Measurements from ENCODE around the gene DNAI2. TPM values are rescaled to one million over a fixed set of nuclear protein-coding genes. Genes with fewer than 3 reads are reported as not detected.

The DNAI2 gene
- total RNA-seq, 1 experiment from 2014 or later, result not detected

DNA sequence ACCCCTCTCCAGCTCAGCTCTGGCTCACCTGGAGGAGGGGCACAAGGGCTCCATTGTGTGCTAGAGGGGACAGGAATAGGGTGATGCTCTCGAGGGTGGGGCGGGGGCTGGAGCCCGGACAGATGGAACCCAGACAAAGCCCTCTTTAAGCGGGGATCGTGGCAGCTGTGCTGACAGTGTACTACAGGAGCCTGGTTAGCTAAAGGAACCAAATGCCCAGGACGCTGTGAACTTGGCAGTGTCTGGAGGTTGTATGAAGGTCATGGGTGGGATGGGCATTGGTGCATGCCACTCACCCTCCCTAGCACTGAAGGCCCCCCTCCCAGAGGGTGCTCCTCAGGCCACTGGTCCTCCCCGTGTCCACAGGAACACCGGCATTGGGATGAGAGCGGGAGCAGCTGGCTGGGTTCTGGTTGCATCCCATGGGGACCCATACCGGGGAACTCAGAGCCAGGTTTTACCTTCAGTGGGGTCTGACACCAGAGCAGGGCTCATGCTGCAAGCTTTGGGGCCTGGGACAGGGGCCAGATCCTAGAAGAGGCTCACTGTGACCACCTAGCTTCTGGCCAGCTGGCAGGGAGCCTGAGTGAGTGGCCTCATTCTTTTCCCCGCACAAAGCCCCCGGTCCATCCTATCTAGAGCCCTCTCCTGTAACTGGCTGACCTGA lies 63.9 kb downstream of the DNAI2 start:
- ATAC-seq, result no peak
- RAD21 ChIA-PET (ENCODE audit: low non-redundant PET in 1 of 2, low total read pairs in 2 of 2, uncharacterized antibody in 2 of 2, unreplicated experiment in 2 of 2), result no interaction called here

More for the DNA sequence above, 63.9 kb downstream of the DNAI2 start:
- Histone ChIP-seq H4K20me1 (ENCODE audit: insufficient read depth) (no peaks in the 10 kb centered on the region), H3K27me3 (ENCODE audit: insufficient read depth, low read length) (no peaks in the 10 kb centered on the region; the same call in 1 of the 2 replicates), H3K4me1 (ENCODE audit: control insufficient read depth in 1 of 2, insufficient read depth in 2 of 2, low read length in 2 of 2) (no peaks in the 10 kb centered on the region), H3K9me3 (ENCODE audit: control insufficient read depth in 1 of 2, insufficient read depth in 1 of 2, low read depth in 1 of 2, low read length in 2 of 2) (no peaks in the 10 kb centered on the region), H3K79me2 (ENCODE audit: insufficient read depth, low read length) (no peaks in the 10 kb centered on the region), H3K4me2 (ENCODE audit: low read length) (no peak overlapping the region), H2AFZ (ENCODE audit: low read depth, low read length, poor library complexity, severe bottlenecking) (no peak overlapping the region), H3K9me2 (ENCODE audit: insufficient read depth) (no peaks in the 10 kb centered on the region), H3K27ac (ENCODE audit: low read depth, low read length) (no peak overlapping the region), H3K9ac (ENCODE audit: low read length) (no peak overlapping the region), H3K4me3 (replicated peaks in 1 of 2; ENCODE audit: low read depth in 1 of 2, low read length in 2 of 2) (no peak overlapping the region), H3K36me3 (ENCODE audit: control insufficient read depth in 1 of 2, insufficient read depth in 2 of 2, low read length in 2 of 2) (no peaks in the 10 kb centered on the region)
- CTCF ChIA-PET, result no interaction called here
- TF ChIP-seq, protein P1, sequence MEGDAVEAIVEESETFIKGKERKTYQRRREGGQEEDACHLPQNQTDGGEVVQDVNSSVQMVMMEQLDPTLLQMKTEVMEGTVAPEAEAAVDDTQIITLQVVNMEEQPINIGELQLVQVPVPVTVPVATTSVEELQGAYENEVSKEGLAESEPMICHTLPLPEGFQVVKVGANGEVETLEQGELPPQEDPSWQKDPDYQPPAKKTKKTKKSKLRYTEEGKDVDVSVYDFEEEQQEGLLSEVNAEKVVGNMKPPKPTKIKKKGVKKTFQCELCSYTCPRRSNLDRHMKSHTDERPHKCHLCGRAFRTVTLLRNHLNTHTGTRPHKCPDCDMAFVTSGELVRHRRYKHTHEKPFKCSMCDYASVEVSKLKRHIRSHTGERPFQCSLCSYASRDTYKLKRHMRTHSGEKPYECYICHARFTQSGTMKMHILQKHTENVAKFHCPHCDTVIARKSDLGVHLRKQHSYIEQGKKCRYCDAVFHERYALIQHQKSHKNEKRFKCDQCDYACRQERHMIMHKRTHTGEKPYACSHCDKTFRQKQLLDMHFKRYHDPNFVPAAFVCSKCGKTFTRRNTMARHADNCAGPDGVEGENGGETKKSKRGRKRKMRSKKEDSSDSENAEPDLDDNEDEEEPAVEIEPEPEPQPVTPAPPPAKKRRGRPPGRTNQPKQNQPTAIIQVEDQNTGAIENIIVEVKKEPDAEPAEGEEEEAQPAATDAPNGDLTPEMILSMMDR (IDR thresholded peaks at IDR 0.05 in 2 of 3, conservative IDR thresholded peaks at IDR 0.05 in 1 of 3; ENCODE audit: borderline replicate concordance in 1 of 3, insufficient read depth in 1 of 3, low read depth in 2 of 3, low read length in 2 of 3), result no peak
- TF ChIP-seq ZFX (IDR thresholded peaks at IDR 0.05) (no peak), RAD21 (IDR thresholded peaks at IDR 0.05; ENCODE audit: low read depth) (no peak), SIN3A (IDR thresholded peaks at IDR 0.05; ENCODE audit: low read depth) (no peak), FOSL1 (IDR thresholded peaks at IDR 0.05; ENCODE audit: low read depth) (no peak), CBX3 (IDR thresholded peaks at IDR 0.05; ENCODE audit: low read depth) (no peak)
- TF ChIP-seq, protein P2, sequence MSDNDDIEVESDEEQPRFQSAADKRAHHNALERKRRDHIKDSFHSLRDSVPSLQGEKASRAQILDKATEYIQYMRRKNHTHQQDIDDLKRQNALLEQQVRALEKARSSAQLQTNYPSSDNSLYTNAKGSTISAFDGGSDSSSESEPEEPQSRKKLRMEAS (IDR thresholded peaks at IDR 0.05), result no peak
- no TSS peak for BruUV-seq (replicated peaks)
- POLR2A ChIA-PET, result no interaction called here
- intact Hi-C loops (cut with micrococcal nuclease), result no loop called here
- no peak for DNase-seq (ENCODE audit: low read depth, low spot score)

Measured in HCT116 (cell line).